ENCODE data around the gene LAYN. TPM values are rescaled to one million over a fixed set of nuclear protein-coding genes. Genes with fewer than 3 reads are reported as not detected.
A peak's percentile ranks its signal among the peaks of the same experiment; 100 is the strongest.

Gene LAYN
- total RNA-seq, 1 experiment from 2014 or later = 3.7 TPM

DNA sequence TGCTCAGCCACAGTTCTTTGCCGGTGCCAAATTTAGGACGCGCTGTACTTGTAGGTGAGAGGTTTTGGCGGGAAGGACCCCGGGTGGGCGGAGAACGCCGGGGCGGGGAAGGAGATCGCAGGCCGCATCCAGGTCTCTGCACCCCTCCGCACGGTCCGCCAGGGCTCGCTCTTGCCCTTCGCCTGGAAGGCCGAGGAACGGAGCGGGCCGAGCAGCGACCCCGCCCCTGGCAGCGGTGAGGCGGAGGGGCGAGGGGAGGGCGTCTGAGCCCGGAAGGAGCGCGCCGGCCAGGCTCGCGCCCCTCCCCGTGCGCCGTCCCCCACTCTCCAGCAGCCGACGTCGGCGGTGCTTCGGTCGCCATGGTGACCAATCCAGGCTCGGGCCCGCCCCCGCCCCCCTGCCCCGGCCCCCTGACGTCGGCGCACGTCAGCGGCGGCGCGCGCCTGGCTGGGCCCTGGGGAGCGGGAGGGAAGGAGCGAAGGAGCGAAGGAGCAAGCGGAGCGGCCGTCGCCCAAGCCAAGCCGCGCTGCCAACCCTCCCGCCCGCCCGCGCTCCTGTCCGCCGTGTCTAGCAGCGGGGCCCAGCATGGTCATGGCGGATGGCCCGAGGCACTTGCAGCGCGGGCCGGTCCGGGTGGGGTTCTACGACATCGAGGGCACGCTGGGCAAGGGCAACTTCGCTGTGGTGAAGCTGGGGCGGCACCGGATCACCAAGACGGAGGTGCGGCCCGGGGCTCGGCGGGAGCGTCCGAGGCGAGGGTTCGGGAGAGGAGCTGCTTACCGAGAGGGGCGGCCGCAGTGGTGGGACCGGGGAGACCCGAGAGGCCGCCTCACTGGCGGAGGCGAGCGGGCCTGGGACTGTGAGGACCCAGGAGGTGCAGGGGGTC, 61.7 kb downstream of the LAYN start, which contains the start of gene SIK2:
SIK2 (plus strand) TSS at position 471 of the 886 bp plus-strand sequence; CDS start at position 586, 115 bp downstream.
- no peaks in the 10 kb centered on the region for H3K36me3 Mint-ChIP-seq
- peaks cover 27% of the 10 kb centered on the region for H3K4me1 Mint-ChIP-seq
- ATAC-seq (peak; percentile 92), DNase-seq (ENCODE audit: low spot score) (peak; percentile 96)
- peak within 1 kb of the TSS; percentile 86 for H3K4me3 Mint-ChIP-seq
- peak within 1 kb of the TSS; percentile 76 for H3K27ac Mint-ChIP-seq
- POLR2A ChIA-PET = interaction anchor here (0.7 to 0.9 kb wide), 2 partner anchors 89 to 164 kb away, joined by 3 read pairs; partner anchors contain the start of gene PPP2R1B
- CTCF ChIA-PET = interaction anchor here (0.8 to 2.4 kb wide), 9 partner anchors 147 to 268 kb away, joined by 3 to 8 read pairs (median 4); partner anchors contain the start of gene PPP2R1B
- no peaks in the 10 kb centered on the region for H3K9me3 Mint-ChIP-seq
- peaks cover 24% of the 10 kb centered on the region for H3K27me3 Mint-ChIP-seq (ENCODE audit: low read depth)
- TF ChIP-seq, protein P1, sequence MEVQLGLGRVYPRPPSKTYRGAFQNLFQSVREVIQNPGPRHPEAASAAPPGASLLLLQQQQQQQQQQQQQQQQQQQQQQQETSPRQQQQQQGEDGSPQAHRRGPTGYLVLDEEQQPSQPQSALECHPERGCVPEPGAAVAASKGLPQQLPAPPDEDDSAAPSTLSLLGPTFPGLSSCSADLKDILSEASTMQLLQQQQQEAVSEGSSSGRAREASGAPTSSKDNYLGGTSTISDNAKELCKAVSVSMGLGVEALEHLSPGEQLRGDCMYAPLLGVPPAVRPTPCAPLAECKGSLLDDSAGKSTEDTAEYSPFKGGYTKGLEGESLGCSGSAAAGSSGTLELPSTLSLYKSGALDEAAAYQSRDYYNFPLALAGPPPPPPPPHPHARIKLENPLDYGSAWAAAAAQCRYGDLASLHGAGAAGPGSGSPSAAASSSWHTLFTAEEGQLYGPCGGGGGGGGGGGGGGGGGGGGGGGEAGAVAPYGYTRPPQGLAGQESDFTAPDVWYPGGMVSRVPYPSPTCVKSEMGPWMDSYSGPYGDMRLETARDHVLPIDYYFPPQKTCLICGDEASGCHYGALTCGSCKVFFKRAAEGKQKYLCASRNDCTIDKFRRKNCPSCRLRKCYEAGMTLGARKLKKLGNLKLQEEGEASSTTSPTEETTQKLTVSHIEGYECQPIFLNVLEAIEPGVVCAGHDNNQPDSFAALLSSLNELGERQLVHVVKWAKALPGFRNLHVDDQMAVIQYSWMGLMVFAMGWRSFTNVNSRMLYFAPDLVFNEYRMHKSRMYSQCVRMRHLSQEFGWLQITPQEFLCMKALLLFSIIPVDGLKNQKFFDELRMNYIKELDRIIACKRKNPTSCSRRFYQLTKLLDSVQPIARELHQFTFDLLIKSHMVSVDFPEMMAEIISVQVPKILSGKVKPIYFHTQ (CRISPR knock-in tag; IDR thresholded peaks at IDR 0.05) = no peak
- TF ChIP-seq TEAD1 (CRISPR knock-in tag; IDR thresholded peaks at IDR 0.05) (peak; percentile 78; the same call in 1 of the 2 replicates), SP1 (CRISPR knock-in tag; conservative IDR thresholded peaks at IDR 0.05) (peak; percentile 84), NR2C2 (CRISPR knock-in tag; IDR thresholded peaks at IDR 0.05) (no peak), ZNF416 (CRISPR knock-in tag; IDR thresholded peaks at IDR 0.05) (no peak), SMAD3 (CRISPR knock-in tag; IDR thresholded peaks at IDR 0.05; ENCODE audit: borderline replicate concordance) (peak; percentile 47; the same call in 1 of the 2 replicates), ETV6 (CRISPR knock-in tag; IDR thresholded peaks at IDR 0.05) (0 out of 2 replicates have a peak, but pooled peaks have one; percentile 22), GRHL2 (CRISPR knock-in tag; IDR thresholded peaks at IDR 0.05; ENCODE audit: insufficient replicate concordance, severe bottlenecking) (no peak), ZNF423 (CRISPR knock-in tag; IDR thresholded peaks at IDR 0.05) (no peak), TCF7 (CRISPR knock-in tag; IDR thresholded peaks at IDR 0.05; ENCODE audit: low read depth) (0 out of 2 replicates have a peak, but pooled peaks have one; percentile 48), FOXK1 (CRISPR knock-in tag; IDR thresholded peaks at IDR 0.05) (peak; percentile 22; the same call in 1 of the 2 replicates), JAZF1 (CRISPR knock-in tag; IDR thresholded peaks at IDR 0.05) (no peak), GABPB1 (CRISPR knock-in tag; IDR thresholded peaks at IDR 0.05) (peak; percentile 68), NFE2L1 (CRISPR knock-in tag; IDR thresholded peaks at IDR 0.05) (no peak; the same call in 1 of the 2 replicates), ZNF121 (CRISPR knock-in tag; IDR thresholded peaks at IDR 0.05) (no peak)
- TF ChIP-seq, protein P2, sequence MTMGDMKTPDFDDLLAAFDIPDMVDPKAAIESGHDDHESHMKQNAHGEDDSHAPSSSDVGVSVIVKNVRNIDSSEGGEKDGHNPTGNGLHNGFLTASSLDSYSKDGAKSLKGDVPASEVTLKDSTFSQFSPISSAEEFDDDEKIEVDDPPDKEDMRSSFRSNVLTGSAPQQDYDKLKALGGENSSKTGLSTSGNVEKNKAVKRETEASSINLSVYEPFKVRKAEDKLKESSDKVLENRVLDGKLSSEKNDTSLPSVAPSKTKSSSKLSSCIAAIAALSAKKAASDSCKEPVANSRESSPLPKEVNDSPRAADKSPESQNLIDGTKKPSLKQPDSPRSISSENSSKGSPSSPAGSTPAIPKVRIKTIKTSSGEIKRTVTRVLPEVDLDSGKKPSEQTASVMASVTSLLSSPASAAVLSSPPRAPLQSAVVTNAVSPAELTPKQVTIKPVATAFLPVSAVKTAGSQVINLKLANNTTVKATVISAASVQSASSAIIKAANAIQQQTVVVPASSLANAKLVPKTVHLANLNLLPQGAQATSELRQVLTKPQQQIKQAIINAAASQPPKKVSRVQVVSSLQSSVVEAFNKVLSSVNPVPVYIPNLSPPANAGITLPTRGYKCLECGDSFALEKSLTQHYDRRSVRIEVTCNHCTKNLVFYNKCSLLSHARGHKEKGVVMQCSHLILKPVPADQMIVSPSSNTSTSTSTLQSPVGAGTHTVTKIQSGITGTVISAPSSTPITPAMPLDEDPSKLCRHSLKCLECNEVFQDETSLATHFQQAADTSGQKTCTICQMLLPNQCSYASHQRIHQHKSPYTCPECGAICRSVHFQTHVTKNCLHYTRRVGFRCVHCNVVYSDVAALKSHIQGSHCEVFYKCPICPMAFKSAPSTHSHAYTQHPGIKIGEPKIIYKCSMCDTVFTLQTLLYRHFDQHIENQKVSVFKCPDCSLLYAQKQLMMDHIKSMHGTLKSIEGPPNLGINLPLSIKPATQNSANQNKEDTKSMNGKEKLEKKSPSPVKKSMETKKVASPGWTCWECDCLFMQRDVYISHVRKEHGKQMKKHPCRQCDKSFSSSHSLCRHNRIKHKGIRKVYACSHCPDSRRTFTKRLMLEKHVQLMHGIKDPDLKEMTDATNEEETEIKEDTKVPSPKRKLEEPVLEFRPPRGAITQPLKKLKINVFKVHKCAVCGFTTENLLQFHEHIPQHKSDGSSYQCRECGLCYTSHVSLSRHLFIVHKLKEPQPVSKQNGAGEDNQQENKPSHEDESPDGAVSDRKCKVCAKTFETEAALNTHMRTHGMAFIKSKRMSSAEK (CRISPR knock-in tag; IDR thresholded peaks at IDR 0.05; ENCODE audit: borderline replicate concordance) = no peak
- TF ChIP-seq, protein P3, sequence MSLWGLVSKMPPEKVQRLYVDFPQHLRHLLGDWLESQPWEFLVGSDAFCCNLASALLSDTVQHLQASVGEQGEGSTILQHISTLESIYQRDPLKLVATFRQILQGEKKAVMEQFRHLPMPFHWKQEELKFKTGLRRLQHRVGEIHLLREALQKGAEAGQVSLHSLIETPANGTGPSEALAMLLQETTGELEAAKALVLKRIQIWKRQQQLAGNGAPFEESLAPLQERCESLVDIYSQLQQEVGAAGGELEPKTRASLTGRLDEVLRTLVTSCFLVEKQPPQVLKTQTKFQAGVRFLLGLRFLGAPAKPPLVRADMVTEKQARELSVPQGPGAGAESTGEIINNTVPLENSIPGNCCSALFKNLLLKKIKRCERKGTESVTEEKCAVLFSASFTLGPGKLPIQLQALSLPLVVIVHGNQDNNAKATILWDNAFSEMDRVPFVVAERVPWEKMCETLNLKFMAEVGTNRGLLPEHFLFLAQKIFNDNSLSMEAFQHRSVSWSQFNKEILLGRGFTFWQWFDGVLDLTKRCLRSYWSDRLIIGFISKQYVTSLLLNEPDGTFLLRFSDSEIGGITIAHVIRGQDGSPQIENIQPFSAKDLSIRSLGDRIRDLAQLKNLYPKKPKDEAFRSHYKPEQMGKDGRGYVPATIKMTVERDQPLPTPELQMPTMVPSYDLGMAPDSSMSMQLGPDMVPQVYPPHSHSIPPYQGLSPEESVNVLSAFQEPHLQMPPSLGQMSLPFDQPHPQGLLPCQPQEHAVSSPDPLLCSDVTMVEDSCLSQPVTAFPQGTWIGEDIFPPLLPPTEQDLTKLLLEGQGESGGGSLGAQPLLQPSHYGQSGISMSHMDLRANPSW (CRISPR knock-in tag; conservative IDR thresholded peaks at IDR 0.05; ENCODE audit: low read depth) = no peak
- TF ChIP-seq, protein P4, sequence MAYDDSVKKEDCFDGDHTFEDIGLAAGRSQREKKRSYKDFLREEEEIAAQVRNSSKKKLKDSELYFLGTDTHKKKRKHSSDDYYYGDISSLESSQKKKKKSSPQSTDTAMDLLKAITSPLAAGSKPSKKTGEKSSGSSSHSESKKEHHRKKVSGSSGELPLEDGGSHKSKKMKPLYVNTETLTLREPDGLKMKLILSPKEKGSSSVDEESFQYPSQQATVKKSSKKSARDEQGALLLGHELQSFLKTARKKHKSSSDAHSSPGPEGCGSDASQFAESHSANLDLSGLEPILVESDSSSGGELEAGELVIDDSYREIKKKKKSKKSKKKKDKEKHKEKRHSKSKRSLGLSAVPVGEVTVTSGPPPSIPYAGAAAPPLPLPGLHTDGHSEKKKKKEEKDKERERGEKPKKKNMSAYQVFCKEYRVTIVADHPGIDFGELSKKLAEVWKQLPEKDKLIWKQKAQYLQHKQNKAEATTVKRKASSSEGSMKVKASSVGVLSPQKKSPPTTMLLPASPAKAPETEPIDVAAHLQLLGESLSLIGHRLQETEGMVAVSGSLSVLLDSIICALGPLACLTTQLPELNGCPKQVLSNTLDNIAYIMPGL (CRISPR knock-in tag; IDR thresholded peaks at IDR 0.05) = peak; percentile 43; the same call in 1 of the 2 replicates
- TF ChIP-seq, protein P5, sequence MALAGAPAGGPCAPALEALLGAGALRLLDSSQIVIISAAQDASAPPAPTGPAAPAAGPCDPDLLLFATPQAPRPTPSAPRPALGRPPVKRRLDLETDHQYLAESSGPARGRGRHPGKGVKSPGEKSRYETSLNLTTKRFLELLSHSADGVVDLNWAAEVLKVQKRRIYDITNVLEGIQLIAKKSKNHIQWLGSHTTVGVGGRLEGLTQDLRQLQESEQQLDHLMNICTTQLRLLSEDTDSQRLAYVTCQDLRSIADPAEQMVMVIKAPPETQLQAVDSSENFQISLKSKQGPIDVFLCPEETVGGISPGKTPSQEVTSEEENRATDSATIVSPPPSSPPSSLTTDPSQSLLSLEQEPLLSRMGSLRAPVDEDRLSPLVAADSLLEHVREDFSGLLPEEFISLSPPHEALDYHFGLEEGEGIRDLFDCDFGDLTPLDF (CRISPR knock-in tag; IDR thresholded peaks at IDR 0.05) = no peak
- TF ChIP-seq, protein P6, sequence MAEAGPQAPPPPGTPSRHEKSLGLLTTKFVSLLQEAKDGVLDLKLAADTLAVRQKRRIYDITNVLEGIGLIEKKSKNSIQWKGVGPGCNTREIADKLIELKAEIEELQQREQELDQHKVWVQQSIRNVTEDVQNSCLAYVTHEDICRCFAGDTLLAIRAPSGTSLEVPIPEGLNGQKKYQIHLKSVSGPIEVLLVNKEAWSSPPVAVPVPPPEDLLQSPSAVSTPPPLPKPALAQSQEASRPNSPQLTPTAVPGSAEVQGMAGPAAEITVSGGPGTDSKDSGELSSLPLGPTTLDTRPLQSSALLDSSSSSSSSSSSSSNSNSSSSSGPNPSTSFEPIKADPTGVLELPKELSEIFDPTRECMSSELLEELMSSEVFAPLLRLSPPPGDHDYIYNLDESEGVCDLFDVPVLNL (CRISPR knock-in tag; IDR thresholded peaks at IDR 0.05; ENCODE audit: borderline replicate concordance, low read depth) = no peak
- TF ChIP-seq, protein P7, sequence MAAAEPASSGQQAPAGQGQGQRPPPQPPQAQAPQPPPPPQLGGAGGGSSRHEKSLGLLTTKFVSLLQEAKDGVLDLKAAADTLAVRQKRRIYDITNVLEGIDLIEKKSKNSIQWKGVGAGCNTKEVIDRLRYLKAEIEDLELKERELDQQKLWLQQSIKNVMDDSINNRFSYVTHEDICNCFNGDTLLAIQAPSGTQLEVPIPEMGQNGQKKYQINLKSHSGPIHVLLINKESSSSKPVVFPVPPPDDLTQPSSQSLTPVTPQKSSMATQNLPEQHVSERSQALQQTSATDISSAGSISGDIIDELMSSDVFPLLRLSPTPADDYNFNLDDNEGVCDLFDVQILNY (CRISPR knock-in tag; IDR thresholded peaks at IDR 0.05) = peak; percentile 96
